NT2/D1 (cell line): ENCODE data around the gene GAPDHS.

Experiments used
- DNase-seq: peaks from one replicate; pipeline ENCODE4 v3.0.0-alpha.2; 2011; ENCODE audit warnings: low read depth, low spot score
- H3K27me3 ChIP-seq: 2 replicates; pipeline ENCODE4 v1.6.0; 2011; ENCODE audit warnings: mild to moderate bottlenecking; ENCODE audit not compliant: insufficient read length, insufficient read depth
- H3K36me3 ChIP-seq: 2 replicates; pipeline ENCODE4 v1.6.1; 2011; ENCODE audit warnings: mild to moderate bottlenecking, low read length, mixed read lengths; ENCODE audit not compliant: insufficient read depth, insufficient read length
- H3K4me1 ChIP-seq: 2 replicates; pipeline ENCODE4 v1.5.1; 2011; ENCODE audit not compliant: insufficient read depth, insufficient read length
- H3K4me3 ChIP-seq: 2 replicates; pipeline ENCODE4 v1.5.1; 2011; ENCODE audit warnings: low read depth; ENCODE audit not compliant: insufficient read length
- H3K9ac ChIP-seq: 2 replicates; pipeline ENCODE4 v1.6.0; 2011; ENCODE audit warnings: low read depth; ENCODE audit not compliant: insufficient read length
- H3K9me3 ChIP-seq: 2 replicates; pipeline ENCODE4 v1.5.1; 2011; ENCODE audit warnings: mild to moderate bottlenecking, low read length; ENCODE audit not compliant: insufficient read depth
- SUZ12 ChIP-seq: IDR thresholded peaks from 2 replicates; pipeline ENCODE4 v1.6.1; 2011; ENCODE audit not compliant: insufficient read length, insufficient read depth; ENCODE audit errors: extremely low read depth
- YY1 ChIP-seq: IDR thresholded peaks from 2 replicates; pipeline ENCODE4 v1.6.1; 2011; ENCODE audit not compliant: insufficient read length, insufficient read depth
- ZNF274 ChIP-seq: IDR thresholded peaks from 2 replicates; pipeline ENCODE4 v1.6.1; 2011; ENCODE audit warnings: mild to moderate bottlenecking, low read depth, low read length

GAPDHS gene

DNA sequence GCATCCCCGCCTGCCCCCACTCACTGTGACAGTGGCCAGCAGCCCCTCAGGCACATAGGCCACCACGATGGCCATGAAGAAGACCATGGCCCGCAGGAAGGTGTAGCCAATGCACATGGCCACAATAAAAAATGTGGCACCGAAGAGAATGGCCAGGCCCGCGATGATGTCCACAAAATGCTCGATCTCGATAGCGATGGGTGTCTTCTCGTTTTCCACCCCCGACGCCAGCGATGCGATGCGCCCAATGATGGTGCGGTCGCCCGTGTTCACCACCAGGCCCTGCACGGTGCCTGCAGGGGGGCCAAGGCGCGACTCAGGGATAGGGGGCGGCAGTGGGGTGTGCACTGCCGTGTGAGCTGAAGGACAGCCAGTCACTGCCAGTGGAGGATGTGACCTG, 26.5 kb downstream of the GAPDHS start:
- Histone ChIP-seq H3K9me3 (no peaks in the 10 kb centered on the region), H3K4me3 (no peak overlapping the region), H3K36me3 (no peaks in the 10 kb centered on the region), H3K27me3 (peaks cover 19% of the 10 kb centered on the region), H3K9ac (no peak overlapping the region), H3K4me1 (peaks cover 9% of the 10 kb centered on the region)
- no peak for TF ChIP-seq SUZ12
- TF ChIP-seq ZNF274: no peak
- TF ChIP-seq YY1: no peak
- no peak for DNase-seq

DNA sequence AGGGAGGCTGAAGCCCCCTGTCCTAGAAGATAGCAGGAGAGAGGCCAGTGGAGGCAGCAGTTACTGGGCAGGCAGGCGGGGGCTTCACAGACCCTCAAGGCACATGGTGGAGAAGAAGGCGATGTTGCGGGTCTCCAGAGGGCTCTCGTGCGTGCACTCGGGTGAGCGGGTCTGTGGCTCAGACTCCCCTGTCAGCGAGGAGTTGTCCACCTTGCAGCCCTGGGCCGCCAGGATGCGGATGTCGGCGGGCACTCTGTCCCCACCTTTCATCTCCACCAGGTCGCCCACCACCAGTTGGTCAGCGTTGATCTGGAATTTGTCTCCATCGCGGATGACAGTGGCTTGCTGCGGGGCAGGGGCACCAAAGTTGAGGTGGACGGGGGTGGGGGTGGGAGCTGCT, 27.0 kb downstream of the GAPDHS start:
- no peak for TF ChIP-seq SUZ12
- TF ChIP-seq YY1: no peak
- TF ChIP-seq ZNF274: no peak
- H3K36me3 ChIP-seq: no peaks in the 10 kb centered on the region
- no peak overlapping the region for H3K4me3 ChIP-seq
- no peaks in the 10 kb centered on the region for H3K9me3 ChIP-seq
- peaks cover 9% of the 10 kb centered on the region for H3K4me1 ChIP-seq
- H3K27me3 ChIP-seq: peaks cover 19% of the 10 kb centered on the region
- DNase-seq: no peak
- H3K9ac ChIP-seq: no peak overlapping the region

DNA sequence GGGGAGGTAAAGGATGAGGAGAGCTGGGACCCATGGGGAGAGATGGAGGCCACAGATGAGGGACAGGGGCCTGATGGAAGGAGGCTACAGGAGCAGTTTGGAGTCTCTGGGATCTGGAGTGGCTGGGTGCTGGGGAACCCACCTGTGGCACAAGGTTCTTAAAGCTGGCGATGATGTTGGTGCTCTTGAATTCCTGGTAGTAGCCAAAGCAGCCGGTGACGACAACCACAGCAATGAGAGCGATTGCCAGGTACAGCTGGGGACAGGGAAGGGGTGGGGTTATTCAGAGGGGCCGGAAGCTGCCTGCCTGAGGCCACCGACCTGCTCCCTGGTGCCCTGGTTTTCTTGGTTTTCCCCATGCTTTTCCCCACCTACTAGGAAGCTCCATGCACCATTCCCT, 27.4 kb downstream of the GAPDHS start:
- Histone ChIP-seq H3K4me1 (peaks cover 9% of the 10 kb centered on the region), H3K4me3 (no peak overlapping the region), H3K36me3 (no peaks in the 10 kb centered on the region), H3K9ac (no peak overlapping the region), H3K27me3 (peaks cover 19% of the 10 kb centered on the region), H3K9me3 (no peaks in the 10 kb centered on the region)
- DNase-seq: no peak
- TF ChIP-seq YY1 (no peak), SUZ12 (no peak), ZNF274 (no peak)

GRCh38 chr19:35561436-35561835, 28.2 kb downstream of the GAPDHS start:
- DNase-seq: no peak
- no peak overlapping the region for H3K4me3 ChIP-seq
- no peaks in the 10 kb centered on the region for H3K36me3 ChIP-seq
- H3K9ac ChIP-seq: no peak overlapping the region
- H3K4me1 ChIP-seq: peaks cover 9% of the 10 kb centered on the region
- no peaks in the 10 kb centered on the region for H3K9me3 ChIP-seq
- H3K27me3 ChIP-seq: peaks cover 14% of the 10 kb centered on the region
- TF ChIP-seq SUZ12: no peak
- no peak for TF ChIP-seq YY1
- no peak for TF ChIP-seq ZNF274

GRCh38 chr19:35562336-35562735, 29.1 kb downstream of the GAPDHS start:
- peaks cover 5% of the 10 kb centered on the region for H3K4me1 ChIP-seq
- no peak for TF ChIP-seq ZNF274
- no peak for TF ChIP-seq SUZ12
- TF ChIP-seq YY1: no peak
- H3K9me3 ChIP-seq: no peaks in the 10 kb centered on the region
- H3K27me3 ChIP-seq: peaks cover 13% of the 10 kb centered on the region
- no peak for DNase-seq
- no peaks in the 10 kb centered on the region for H3K36me3 ChIP-seq
- H3K4me3 ChIP-seq: no peak overlapping the region
- H3K9ac ChIP-seq: no peak overlapping the region

DNA sequence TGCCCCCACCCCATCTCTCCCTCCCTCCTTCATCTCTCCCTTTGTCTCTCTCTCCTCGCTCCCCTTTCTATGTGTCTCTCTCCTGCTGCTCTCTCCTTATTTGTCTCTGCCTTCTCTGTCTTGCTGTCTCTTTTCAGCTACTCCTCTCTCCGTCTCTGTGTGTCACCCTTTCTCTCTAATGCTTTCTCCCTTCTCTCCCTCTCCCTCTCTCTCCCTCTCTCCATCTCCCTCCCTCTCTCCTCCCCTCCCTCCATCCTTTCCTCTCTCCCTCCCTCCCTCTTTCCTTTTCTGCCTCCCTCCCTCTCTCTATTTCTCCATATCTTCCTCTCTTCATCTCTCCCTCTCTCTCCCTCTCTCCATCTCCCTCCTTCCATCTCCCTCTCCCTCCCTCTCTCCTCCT, 29.5 kb downstream of the GAPDHS start:
- H3K27me3 ChIP-seq: peaks cover 13% of the 10 kb centered on the region
- TF ChIP-seq SUZ12 (no peak), YY1 (no peak), ZNF274 (no peak)
- H3K36me3 ChIP-seq: no peaks in the 10 kb centered on the region
- H3K4me3 ChIP-seq: no peak overlapping the region
- no peaks in the 10 kb centered on the region for H3K9me3 ChIP-seq
- H3K9ac ChIP-seq: no peak overlapping the region
- DNase-seq: no peak
- peaks cover 5% of the 10 kb centered on the region for H3K4me1 ChIP-seq

- Histone ChIP-seq H3K9ac (no peak within 1 kb of the TSS), H3K4me3 (no peak within 1 kb of the TSS)
- TF ChIP-seq SUZ12: no peak
- no peak for TF ChIP-seq YY1
- no peak for TF ChIP-seq ZNF274
These were observed 30.1 kb downstream of the GAPDHS start, which contains the start of gene ATP4A for GRCh38 chr19:35563207-35563829. Gene ATP4A, minus strand, starts transcription at chr19:35563658. Its CDS starts 29 bp downstream, at chr19:35563629.

More at GRCh38 chr19:35563207-35563829, 30.1 kb downstream of the GAPDHS start, which contains the start of gene ATP4A:
- peaks cover 13% of the 10 kb centered on the region for H3K27me3 ChIP-seq
- no peaks in the 10 kb centered on the region for H3K36me3 ChIP-seq
- DNase-seq: no peak
- peaks cover 5% of the 10 kb centered on the region for H3K4me1 ChIP-seq
- H3K9me3 ChIP-seq: no peaks in the 10 kb centered on the region
